GM12878 (cell line): ENCODE results near the gene SEC63. TPM values are rescaled to one million over a fixed set of nuclear protein-coding genes. Genes with fewer than 3 reads are reported as not detected.

Experiments used
- ATAC-seq: fragments of 200-7000 bp; cut with Tn5 transposase; 3 replicates; pipeline ENCODE4 v1.9.1; 2020; ENCODE audit warnings: mild to moderate bottlenecking, moderate library complexity
- BruUV-seq: library from RNA; stranded (reverse); fragments of 400-500 nt; replicated peaks from 2 replicates; lab custom pipeline; 2021; lab: Mats Ljungman, UMichigan
- CTCF ChIA-PET: fragments of 300-600 bp; sonication (Branson Sonifier 250); formaldehyde crosslinking; extraction: SDS; loops from one replicate; lab custom pipeline; 2021; ENCODE audit warnings: inconsistent platforms; lab: Yijun Ruan, JAX
- POLR2A ChIA-PET: fragments of 350-600 bp; formaldehyde crosslinking; extraction: SDS; loops from one replicate; lab custom pipeline; 2021; ENCODE audit warnings: inconsistent platforms; lab: Charles Lee
- RAD21 ChIA-PET: fragments of 300-600 bp; sonication (Branson Sonifier 250); formaldehyde crosslinking; loops from one replicate; lab custom pipeline; 2023; ENCODE audit warnings: antibody characterized with exemption; ENCODE audit not compliant: unreplicated experiment; lab: Charles Lee
- SMC1A ChIA-PET: fragments of 300-600 bp; sonication (Branson Sonifier 250); formaldehyde crosslinking; loops from one replicate; lab custom pipeline; 2023; ENCODE audit not compliant: unreplicated experiment, uncharacterized antibody; lab: Charles Lee
- DNase-seq: peaks from one replicate; pipeline ENCODE4 v3.0.0-alpha.2; 2011; ENCODE audit warnings: low read depth, low spot score
- FAIRE-seq: peaks from 3 replicates; lab custom pipeline; 2011; peaks lifted over from hg19 to GRCh38; lab: Jason Lieb, UNC
- H2AFZ ChIP-seq: 2 replicates; pipeline ENCODE4 v1.6.0; 2011; ENCODE audit warnings: low read depth, low read length, control low read depth; ENCODE audit not compliant: control insufficient read depth
- H3K27ac ChIP-seq: 2 replicates; pipeline ENCODE4 v1.5.1; 2011; ENCODE audit warnings: control low read depth; ENCODE audit not compliant: control insufficient read depth, insufficient read depth
- H3K27me3 ChIP-seq, 2 experiments: replicated peaks in 1 of 2; 2 replicates each; pipeline versions ENCODE4 v1.6.0 to v1.6.1; 2011; ENCODE audit warnings: low read length in 1 of 2; ENCODE audit not compliant: control insufficient read depth in 2 of 2, insufficient read depth in 2 of 2
- H3K36me3 ChIP-seq, 2 experiments: 2 replicates each; pipeline ENCODE4 v1.5.1; 2011; ENCODE audit warnings: low read length in 1 of 2; ENCODE audit not compliant: control insufficient read depth in 2 of 2, insufficient read depth in 2 of 2
- H3K4me1 ChIP-seq: 2 replicates; pipeline ENCODE4 v1.6.1; 2011; ENCODE audit warnings: mild to moderate bottlenecking, low read length, moderate library complexity, mixed read lengths; ENCODE audit not compliant: control insufficient read depth, insufficient read depth
- H3K4me2 ChIP-seq: 2 replicates; pipeline ENCODE4 v1.6.0; 2011; ENCODE audit warnings: control low read depth; ENCODE audit not compliant: control insufficient read depth, insufficient read depth
- H3K4me3 ChIP-seq: fragments of 200-600 bp; sonication (generic); 2 replicates; pipeline ENCODE4 v1.5.1; 2016
- H3K79me2 ChIP-seq: 2 replicates; pipeline ENCODE4 v1.6.0; 2011; ENCODE audit warnings: low read length; ENCODE audit not compliant: control insufficient read depth, insufficient read depth
- H3K9ac ChIP-seq: 2 replicates; pipeline ENCODE4 v1.8.0; 2011; ENCODE audit warnings: low read length, control low read depth, mixed read lengths; ENCODE audit not compliant: control insufficient read depth, insufficient read depth
- H3K9me3 ChIP-seq: replicated peaks from 3 replicates; pipeline ENCODE4 v1.5.1; 2011; ENCODE audit warnings: mild to moderate bottlenecking, low read length; ENCODE audit not compliant: control insufficient read depth, insufficient read depth
- H4K20me1 ChIP-seq: 2 replicates; pipeline ENCODE4 v1.6.0; 2011; ENCODE audit not compliant: control insufficient read depth, insufficient read depth
- CUX1 ChIP-seq: IDR thresholded peaks from 2 replicates; pipeline ENCODE4 v1.6.1; 2012; ENCODE audit warnings: improper control_type of control experiment, low read depth, low read length; ENCODE audit not compliant: insufficient replicate concordance
- E2F8 ChIP-seq: fragments of 450-650 bp; IDR thresholded peaks from 2 replicates; pipeline ENCODE4 v1.6.1; 2018; ENCODE audit warnings: mild to moderate bottlenecking, low read depth, moderate library complexity; ENCODE audit not compliant: partially characterized antibody
- IRF5 ChIP-seq: fragments of 450-650 bp; IDR thresholded peaks from 2 replicates; pipeline ENCODE4 v1.6.1; 2017; ENCODE audit warnings: borderline replicate concordance
- MYB ChIP-seq: fragments of 150-350 bp; IDR thresholded peaks from 2 replicates; pipeline ENCODE4 v1.6.1; 2014; ENCODE audit warnings: mild to moderate bottlenecking, low read depth, low read length, borderline replicate concordance
- SP1 ChIP-seq: IDR thresholded peaks from one replicate; pipeline ENCODE4 v1.6.1; 2011; ENCODE audit warnings: low read depth, low read length
- STAT3 ChIP-seq: IDR thresholded peaks from 2 replicates; pipeline ENCODE4 v1.6.1; 2011; ENCODE audit warnings: low read depth, low read length, improper control_type of control experiment
- ZBTB40 ChIP-seq: fragments of 450-650 bp; IDR thresholded peaks from 2 replicates; pipeline ENCODE4 v1.6.1; 2016; ENCODE audit warnings: mild to moderate bottlenecking, moderate library complexity, borderline replicate concordance
- WGBS: methylation state at CpG from one replicate; pipeline ENCODE4 v1.1.6; 2016; ENCODE audit warnings: low lambda C conversion rate; ENCODE audit not compliant: insufficient replicate concordance, insufficient coverage; ENCODE audit errors: missing lambda C conversion rate; 5-methylcytosine and 5-hydroxymethylcytosine counted together
- in situ Hi-C: fragments of 300-500 bp; cut with MboI; formaldehyde crosslinking; loops from 9 replicates; pipeline ENCODE4 v1.14.3; 2018; ENCODE audit warnings: mixed read lengths
- intact Hi-C: fragments of 100-400 bp; cut with micrococcal nuclease; formaldehyde crosslinking; loops from one replicate; pipeline ENCODE4 v1.14.2; 2022; ENCODE audit not compliant: unreplicated experiment
- polyA plus RNA-seq, 11 experiments: library from polyadenylated mRNA; depleted of rRNA in 4 of 11; unstranded in 6 of 11; stranded (reverse) in 5 of 11; fragments of >200 nt; fragmentation: Nextera tagmentation in 4 of 11; fragmentation: Illumina TruSeq in 1 of 11; extraction: Ambion mirVana in 4 of 11; extraction: Trizol in 1 of 11; gene quantifications; 1 replicate in 1 of 11; 2 replicates in 10 of 11; pipeline versions ENCODE4 v1.2.1 to v1.2.3, GENCODE V29; 2011 to 2016; ENCODE audit warnings: inconsistent platforms in 2 of 11, missing spikeins in 2 of 11, low read depth in 1 of 11
- total RNA-seq, 4 experiments: library from RNA; depleted of rRNA in 3 of 4; stranded (reverse); fragments of >200 nt in 3 of 4; fragmentation: Illumina TruSeq in 1 of 4; extraction: Trizol in 1 of 4; gene quantifications; 2 replicates each; pipeline versions ENCODE4 v1.2.1 to v1.2.3, GENCODE V29; 2013 to 2021

SEC63 gene
- total and polyA plus RNA-seq, 10 of the 15 experiments (the other 5 are each of a cell fraction or from before 2014, with no cell fraction given): 10.1 to 87.0 (median 34.3) TPM

GRCh38 chr6:107818272-107818671 lies 139.7 kb downstream of the SEC63 start:
- peaks cover 0 to 7% of the 10 kb centered on the region in 2 experiments for H3K27me3 ChIP-seq
- TF ChIP-seq IRF5 (no peak), ZBTB40 (no peak), MYB (no peak), STAT3 (no peak), SP1 (no peak), CUX1 (no peak), E2F8 (no peak)
- no peak overlapping the region for H3K27ac ChIP-seq

More at GRCh38 chr6:107818272-107818671, 139.7 kb downstream of the SEC63 start:
- POLR2A ChIA-PET: interaction anchor here (0.6 kb wide), 1 partner anchor 13 kb away, joined by 3 read pairs; no protein-coding TSS in a partner anchor
- Histone ChIP-seq H3K4me3 (no peak overlapping the region), H2AFZ (no peak overlapping the region), H4K20me1 (no peaks in the 10 kb centered on the region), H3K9ac (no peak overlapping the region), H3K36me3 (no peaks in the 10 kb centered on the region), H3K79me2 (no peaks in the 10 kb centered on the region), H3K9me3 (no peaks in the 10 kb centered on the region), H3K4me1 (peaks cover 5% of the 10 kb centered on the region), H3K4me2 (no peak overlapping the region)
- in situ Hi-C loops (no loop called here), intact Hi-C loops (no loop called here)
- SMC1A ChIA-PET: interaction anchor here (1.0 to 1.6 kb wide), 5 partner anchors 8 to 114 kb away, joined by 3 to 10 read pairs (median 3); no protein-coding TSS in a partner anchor
- no peak for DNase-seq
- WGBS: 39% methylated on average over 1 of the region's 1 CpG
- CTCF ChIA-PET: interaction anchor here (0.7 to 2.8 kb wide), 4 partner anchors 17 to 144 kb away, joined by 3 to 25 read pairs (median 3); no protein-coding TSS in a partner anchor
- FAIRE-seq: no peak
- RAD21 ChIA-PET: interaction anchor here (2.0 kb wide), 1 partner anchor 30 kb away, joined by 17 read pairs; no protein-coding TSS in a partner anchor
- no TSS peak for BruUV-seq
- ATAC-seq: no peak
